LNCaP clone FGC (cell line): ENCODE results near the gene TJP1.

ENCODE experiments used
- DNase-seq: peaks from one replicate; pipeline ENCODE4 v3.0.0-alpha.2; 2011; ENCODE audit warnings: low read depth
- H3K4me3 ChIP-seq: 2 replicates; pipeline ENCODE4 v1.5.1; 2011; ENCODE audit warnings: mild to moderate bottlenecking, low read depth, low read length, control low read depth
- CTCF ChIP-seq: IDR thresholded peaks from 2 replicates; pipeline ENCODE4 v1.5.1; 2012; ENCODE audit warnings: mild to moderate bottlenecking; ENCODE audit not compliant: control insufficient read depth, insufficient read depth; ENCODE audit errors: extremely low read depth

TJP1 gene

GRCh38 chr15:29853211-29853987 lies 31.1 kb upstream of the TJP1 start:
- H3K4me3 ChIP-seq: no peak overlapping the region
- DNase-seq: peak; percentile 97
- no peak for TF ChIP-seq CTCF

GRCh38 chr15:29852201-29852600 lies 29.9 kb upstream of the TJP1 start:
- H3K4me3 ChIP-seq: no peak overlapping the region
- no peak for TF ChIP-seq CTCF
- DNase-seq: no peak

GRCh38 chr15:29849716-29850115 lies 27.4 kb upstream of the TJP1 start:
- DNase-seq: no peak
- H3K4me3 ChIP-seq: no peak overlapping the region
- TF ChIP-seq CTCF: no peak

GRCh38 chr15:29849218-29849617 lies 26.9 kb upstream of the TJP1 start:
- no peak for DNase-seq

GRCh38 chr15:29844290-29844903 lies 22.1 kb upstream of the TJP1 start:
- no peak overlapping the region for H3K4me3 ChIP-seq
- TF ChIP-seq CTCF: no peak
- no peak for DNase-seq

More at GRCh38 chr15:29849218-29849617, 26.9 kb upstream of the TJP1 start:
- no peak overlapping the region for H3K4me3 ChIP-seq
- no peak for TF ChIP-seq CTCF

- no peak for DNase-seq
- no peak overlapping the region for H3K4me3 ChIP-seq
- TF ChIP-seq CTCF: no peak
These were observed 20.0 kb upstream of the TJP1 start for GRCh38 chr15:29842290-29842689.
